ENCODE data around the gene PAWR. TPM values are rescaled to one million over a fixed set of nuclear protein-coding genes. Genes with fewer than 3 reads are reported as not detected.

The PAWR gene, protein sequence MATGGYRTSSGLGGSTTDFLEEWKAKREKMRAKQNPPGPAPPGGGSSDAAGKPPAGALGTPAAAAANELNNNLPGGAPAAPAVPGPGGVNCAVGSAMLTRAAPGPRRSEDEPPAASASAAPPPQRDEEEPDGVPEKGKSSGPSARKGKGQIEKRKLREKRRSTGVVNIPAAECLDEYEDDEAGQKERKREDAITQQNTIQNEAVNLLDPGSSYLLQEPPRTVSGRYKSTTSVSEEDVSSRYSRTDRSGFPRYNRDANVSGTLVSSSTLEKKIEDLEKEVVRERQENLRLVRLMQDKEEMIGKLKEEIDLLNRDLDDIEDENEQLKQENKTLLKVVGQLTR
- total RNA-seq (2014; rRNA removed; shearing (Covaris generic)) = 20.7 and 46.3 TPM in 2 replicates

DNA sequence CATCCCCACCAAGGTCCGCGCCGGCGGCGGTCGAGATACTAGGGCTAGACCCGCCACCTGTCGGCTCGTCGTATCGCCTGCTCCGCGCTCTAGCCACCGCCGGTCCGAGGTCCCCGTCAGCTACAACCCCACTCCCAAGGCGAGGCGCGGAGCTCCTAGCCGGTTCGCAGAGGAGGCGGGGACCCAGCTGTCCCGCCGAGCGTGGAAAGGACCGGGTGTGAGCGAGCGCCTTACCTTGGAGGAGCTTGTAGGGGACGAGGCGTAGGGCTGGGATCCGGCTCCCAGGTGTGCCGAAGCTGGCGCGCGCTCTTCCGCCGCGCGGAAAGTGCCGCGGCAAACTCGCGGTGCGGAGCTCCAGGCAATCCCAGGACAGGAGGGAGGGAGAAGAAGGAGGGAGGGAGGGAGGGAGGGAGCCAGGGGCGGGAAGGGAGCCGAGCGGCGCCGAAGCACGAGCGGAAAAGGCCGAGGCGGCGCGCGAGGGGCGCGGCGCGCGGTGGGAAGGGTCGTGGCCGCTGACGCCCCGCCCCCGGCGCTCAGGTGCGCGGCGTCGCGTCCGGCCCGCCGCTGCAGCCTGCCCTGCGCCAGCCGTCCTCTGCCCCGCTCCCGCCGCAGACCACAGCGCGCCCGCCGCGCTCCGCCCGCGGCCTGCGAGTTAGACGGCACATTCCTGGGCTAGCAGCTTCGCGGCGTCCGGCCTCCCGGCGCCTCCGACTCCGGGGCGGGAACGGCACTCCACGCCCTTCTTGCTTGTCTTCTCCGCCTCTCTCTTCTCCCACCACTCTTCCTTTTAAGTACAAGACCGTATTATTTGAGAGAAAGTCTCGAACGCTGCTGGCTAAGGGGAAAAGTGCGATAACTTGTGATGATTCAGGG is at the start of gene PAWR:
TSS of gene PAWR (minus strand) at position 327 of the 873 bp plus-strand sequence. CDS start 720 bp downstream, outside the sequence.
- DNase-seq (ENCODE audit: low read depth) = peak; percentile 93

DNA sequence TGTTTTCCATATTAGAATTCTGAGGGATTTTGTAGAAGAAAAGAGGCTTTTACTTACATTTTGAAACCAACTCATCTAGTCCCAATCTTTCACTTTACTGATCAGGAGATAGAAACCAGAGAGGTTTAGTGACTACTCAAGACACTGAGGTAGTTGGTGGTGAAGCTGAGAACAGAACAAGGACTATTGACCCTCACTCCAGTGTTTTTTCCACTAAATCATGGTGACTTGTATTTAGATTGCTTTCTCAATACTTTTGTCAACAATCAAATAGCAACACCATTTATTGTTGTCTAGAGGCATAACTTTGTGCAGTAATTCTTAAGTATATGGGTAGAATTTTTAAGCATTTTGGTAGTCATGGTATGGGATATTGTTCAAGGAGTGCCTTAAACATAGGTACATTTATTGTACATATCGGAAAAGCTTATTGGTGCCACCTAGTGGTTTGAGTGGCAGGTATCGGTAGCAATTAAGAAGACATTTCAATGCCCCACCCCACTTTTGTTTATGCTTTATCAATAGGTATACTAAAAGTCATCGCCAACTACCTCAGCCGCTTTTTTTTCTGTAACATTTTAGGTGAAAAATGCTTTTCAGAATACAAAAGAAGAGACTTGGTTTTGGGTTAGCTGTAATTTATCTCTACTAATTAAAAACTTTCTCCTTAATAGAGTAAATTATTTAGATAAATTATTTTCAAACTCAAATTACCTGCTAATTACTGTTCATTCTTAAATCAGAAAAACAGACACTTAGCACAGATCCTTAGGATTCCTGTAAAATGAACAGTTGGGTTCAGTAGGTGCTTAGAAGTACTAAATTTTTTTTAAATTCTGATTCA is 47.3 kb upstream of the PAWR start:
- peak; percentile 65 for DNase-seq (ENCODE audit: low read depth)

DNA sequence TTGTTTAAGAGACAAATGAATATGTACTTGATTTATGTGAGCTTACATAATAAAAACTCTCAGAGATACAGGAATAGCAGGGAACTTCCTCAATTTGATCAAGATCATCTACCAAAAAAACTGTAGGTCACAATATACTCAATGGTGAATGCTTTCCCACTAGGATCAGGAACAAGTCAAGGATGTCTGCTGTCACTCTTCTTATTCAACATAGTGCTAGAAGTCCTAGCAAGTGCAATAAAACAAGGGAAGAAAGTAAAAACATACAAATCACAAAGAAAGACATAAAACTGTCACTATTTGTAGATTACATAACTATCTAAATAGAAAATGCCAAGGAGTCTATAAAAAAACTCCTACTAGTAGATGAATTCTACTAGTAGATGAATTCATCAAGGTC is 41.9 kb upstream of the PAWR start:
- no peak for DNase-seq (ENCODE audit: low read depth)

DNA sequence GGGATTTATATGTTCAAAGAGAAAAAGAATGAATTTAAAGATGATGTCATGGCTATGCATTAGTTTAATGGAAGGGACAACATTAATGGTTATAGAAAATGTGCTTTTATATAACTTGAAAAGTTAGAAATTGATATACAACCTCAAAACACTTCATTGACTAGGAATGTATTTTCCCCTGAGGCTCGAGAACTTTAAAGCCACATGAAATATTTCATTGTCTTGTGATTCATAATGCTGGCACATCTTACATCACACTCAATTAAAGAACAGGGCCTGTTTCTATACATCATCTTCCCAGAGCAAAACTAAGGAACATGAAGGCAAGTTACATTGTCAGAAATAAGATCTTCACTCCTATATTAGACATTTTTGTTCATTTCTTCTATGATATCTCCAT is 35.2 kb upstream of the PAWR start:
- DNase-seq (ENCODE audit: low read depth) = peak; percentile 83

DNA sequence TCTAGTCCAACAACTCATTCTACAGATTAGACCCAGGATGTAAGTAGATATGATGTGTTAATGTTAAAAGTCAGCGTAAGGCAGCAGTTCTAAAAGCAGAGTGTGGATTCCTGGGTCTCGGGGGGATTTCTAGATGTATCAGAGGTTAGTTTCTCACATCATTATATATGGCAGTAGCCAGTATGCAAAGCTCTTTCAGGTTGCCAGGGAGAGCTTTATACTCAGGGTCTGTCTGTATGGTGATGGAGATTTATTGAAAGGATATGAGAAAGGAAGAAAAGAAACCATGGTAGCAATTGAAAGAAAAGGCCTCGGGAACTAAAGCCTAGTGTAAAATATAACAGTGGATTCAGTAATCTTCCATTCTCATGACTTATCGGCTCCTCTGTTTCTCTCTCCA is 26.2 kb upstream of the PAWR start:
- DNase-seq (ENCODE audit: low read depth) = no peak

DNA sequence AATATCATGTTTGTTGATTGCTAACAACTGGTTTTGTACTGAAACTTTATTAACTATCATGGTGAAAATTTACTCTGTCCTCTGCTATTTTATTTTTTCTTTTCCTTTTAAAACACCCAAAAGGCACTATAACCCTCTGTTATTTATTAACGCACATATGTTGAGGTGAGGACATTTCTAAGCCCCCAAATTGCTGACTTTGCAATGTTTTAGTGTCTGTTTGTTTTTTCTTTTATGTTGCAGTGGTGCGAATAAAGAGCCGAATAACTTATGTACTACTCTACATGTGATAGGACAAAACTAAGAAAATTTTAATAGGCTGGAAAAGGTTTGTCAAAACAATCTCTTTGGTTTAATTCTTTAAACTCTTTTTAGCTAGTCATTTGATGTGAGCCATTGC is 24.5 kb upstream of the PAWR start:
- no peak for DNase-seq (ENCODE audit: low read depth)

DNA sequence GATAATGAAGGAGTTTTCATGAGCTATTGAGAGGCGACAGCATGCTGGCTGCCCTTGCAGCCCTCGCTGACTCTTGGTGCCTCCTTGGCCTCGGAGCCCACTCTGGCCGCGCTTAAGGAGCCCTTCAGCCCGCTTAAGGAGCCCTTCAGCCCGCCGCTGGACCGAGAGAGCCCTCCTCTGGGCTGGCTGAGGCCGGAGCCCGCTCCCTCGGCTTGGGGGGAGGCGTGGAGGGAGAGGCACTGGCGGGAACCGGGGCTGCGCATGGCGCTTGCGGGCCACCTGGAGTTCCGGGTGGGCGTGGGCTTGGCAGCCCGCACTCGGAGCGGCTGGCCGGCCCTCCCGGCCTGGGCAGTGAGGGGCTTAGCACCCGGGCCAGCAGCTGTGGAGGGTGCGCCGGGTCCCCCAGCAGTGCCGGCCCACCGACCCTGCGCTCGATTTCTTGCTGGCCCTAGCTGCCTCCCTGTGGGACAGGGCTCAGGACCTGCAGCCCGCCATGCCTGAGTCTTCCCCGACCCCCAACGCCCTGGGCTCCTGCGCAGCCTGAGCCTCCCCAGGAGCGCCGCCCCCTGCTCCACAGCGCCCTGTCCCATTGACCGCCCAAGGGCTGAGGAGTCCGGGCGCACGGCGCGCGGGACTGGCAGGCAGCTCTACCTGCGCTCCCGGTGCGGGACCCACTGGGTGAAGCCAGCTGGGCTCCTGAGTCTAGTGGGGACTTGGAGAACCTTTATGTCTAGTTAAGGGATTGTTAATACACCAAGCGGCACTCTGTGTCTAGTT is 20.1 kb upstream of the PAWR start:
- no peak for DNase-seq (ENCODE audit: low read depth)

DNA sequence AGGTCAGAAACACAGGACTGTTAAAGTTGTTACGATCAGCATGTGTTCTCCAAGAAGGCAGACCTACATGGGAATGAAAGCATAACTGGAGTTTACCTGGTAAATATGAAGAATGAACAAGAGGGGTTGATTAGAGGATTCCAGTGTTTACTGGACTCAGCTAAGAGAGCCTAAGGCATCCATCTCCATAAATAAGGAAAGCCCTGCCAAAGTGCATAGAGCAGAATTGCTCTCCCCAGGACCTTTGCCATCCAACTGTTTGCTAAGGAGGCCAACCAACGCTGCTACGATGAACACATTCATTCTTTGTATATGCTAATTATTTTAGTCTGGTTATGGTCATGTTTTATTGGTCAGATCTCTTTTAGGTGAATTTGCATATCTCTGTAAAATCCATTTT is 17.1 kb upstream of the PAWR start:
- no peak for DNase-seq (ENCODE audit: low read depth)

DNA sequence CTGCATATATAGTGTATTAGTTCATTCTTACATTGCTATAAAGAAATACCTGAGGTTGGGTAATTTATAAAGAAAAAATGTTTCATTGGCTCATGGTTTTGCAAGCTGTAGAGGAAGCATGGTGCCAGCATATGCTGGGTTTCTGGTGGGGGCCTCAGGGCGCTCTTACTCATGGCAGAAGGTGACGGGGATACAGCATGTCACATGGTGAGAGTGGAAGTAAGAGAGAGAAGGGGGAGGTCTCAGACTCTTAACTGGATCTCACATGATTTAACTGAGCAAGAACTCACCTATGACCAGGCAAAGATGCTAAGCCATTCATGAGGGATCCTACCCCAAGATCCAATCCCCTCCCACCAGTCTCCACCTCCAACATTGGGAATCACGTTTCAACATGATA is 15.9 kb upstream of the PAWR start:
- DNase-seq (ENCODE audit: low read depth) = peak; percentile 31

DNA sequence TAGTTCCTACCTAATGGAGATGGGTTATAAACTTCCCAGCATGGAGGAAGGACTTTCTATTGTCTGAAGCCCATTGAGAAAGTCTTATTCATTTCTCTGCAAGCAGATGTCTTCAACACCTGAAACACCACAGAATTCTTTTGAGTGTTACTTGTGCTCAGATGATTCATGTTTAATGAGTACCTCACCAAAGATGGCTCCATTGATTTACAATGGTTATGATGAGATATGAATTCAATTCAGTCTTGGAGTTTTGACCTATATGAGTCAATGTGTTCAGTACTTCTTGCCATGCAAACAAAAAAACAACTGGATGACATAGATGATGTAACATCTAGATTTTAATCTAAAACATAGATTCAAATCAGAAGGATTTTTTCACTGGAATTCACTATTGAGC is 15.4 kb upstream of the PAWR start:
- DNase-seq (ENCODE audit: low read depth) = peak; percentile 33

DNA sequence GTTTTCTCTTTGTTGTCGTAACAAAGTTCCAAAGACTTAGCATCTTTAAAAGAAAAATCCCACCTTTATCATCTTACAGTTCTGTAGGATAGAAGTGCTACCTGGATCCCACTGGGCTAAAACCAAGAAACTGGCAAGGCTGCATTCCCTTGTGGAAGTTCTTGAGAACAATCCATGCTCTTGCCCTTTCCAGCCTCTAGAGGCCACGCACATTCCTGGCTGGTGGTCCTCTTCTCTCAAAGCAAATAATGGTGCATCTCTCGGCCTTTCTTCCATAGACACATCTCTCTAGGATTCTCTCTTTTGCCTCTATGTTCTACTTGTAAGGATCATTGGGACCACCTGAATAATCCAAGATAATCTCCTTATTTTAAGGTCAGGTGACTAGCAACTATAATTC is 8.2 kb upstream of the PAWR start:
- DNase-seq (ENCODE audit: low read depth) = no peak

DNA sequence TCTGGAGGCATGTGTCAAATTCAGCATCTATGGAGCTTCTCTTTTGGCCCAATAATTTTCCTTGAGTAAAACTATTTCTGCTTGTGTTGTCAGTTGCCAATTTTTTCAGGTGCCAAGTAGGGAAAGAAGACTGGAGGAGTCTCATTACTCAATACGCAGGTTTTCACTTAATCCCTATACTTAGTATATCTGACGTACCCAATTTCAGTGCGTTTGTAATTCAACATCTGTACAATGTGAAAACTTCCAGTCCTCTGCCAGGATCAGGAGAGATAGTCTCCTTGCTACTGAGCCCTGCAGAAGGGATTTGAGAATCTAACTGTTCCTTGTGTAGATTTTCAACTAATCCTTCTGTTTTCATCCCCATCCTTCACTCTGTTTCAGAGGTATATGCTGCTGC is 5.7 kb upstream of the PAWR start:
- no peak for DNase-seq (ENCODE audit: low read depth)

DNA sequence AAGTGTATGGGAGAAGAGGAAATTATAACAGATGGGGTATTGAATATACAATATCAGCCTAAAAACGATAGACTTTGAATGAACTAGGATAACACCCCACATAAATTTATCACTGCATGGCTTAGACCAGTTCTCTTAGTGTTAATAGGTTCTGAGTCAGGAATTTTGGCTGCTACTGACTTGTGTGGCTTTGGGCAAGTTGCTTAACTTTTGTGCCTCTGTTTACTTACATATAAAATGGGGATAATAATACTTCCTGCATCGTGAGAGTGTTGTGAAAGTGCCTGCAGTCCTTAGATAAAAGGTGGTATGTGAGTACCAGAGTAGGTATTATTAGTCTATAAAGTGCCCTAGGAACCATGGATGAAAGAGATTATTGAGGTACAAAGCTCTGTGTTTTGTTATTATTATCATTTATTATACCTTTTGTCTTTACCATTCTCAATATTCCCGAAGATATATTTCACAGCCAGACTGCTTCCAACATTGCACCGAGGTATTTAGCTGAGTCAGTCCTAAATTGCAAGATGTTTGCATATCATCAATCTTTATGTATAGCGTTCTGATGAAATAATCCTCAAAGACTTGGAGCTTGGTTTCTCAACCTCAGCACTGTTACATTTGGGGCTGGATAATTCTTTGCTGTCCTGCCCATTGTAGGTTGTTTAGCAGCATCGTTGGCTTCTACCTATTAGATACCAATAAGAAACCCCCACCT is 2.3 kb upstream of the PAWR start:
- DNase-seq (ENCODE audit: low read depth) = peak; percentile 32

DNA sequence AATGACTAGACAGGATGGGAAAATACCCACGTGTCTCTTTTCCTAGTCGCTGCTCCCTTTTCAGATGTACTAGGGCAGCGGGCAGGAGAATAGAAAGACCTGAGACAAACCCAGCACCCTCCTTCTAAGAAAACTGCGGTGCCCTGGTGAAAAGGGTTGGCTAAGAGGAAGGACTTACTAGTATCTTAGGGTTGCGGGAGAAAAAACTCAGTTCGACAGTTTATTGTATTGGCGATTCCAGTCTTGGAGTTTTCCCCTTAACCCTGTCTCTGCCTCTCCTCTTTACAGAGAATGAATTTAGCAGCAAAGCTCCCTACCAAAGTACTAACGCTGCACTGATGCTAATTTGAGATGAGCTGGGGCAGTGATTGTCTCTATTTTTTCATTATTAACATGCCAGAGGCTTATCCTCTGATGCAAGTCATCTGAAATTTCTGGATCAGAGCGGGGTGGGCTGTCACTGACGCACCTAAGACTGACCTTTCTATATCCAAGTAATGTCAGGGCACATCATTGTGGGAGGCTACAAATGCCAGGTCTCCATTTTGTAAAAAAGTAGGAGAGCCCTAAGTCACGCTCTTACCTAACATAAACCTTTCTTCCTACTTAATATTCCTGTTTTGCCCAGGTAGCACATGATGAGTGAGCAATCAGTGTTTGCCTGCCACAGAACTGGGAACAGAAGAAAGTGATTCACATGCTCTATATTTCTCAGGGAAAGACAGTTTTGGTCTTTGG is 916 bp upstream of the PAWR start:
- peak; percentile 57 for DNase-seq (ENCODE audit: low read depth)

DNA sequence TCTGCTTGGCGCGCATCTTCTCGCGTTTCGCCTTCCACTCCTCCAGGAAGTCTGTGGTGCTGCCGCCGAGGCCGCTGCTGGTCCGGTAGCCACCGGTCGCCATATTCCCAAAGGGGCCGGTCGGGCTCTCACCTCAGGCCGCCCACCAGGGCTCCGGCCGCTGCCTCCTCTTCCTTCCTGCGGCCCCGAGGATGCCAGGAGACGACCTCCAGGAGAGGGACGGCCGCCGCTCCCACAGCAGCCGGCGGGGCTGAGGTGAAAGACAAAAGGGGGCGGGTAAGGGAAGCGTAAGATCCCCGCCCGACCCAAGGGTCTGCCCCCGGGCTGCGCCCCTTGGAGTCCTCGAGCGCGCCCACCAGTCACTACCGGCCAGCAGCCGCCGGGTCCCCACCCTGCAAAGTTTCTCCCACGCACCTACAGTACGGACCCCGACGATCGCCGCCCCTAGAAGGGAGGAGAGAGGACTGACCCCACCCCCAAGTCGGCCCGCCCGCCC is 574 bp downstream of the PAWR start:
- DNase-seq (ENCODE audit: low read depth) = peak; percentile 52

DNA sequence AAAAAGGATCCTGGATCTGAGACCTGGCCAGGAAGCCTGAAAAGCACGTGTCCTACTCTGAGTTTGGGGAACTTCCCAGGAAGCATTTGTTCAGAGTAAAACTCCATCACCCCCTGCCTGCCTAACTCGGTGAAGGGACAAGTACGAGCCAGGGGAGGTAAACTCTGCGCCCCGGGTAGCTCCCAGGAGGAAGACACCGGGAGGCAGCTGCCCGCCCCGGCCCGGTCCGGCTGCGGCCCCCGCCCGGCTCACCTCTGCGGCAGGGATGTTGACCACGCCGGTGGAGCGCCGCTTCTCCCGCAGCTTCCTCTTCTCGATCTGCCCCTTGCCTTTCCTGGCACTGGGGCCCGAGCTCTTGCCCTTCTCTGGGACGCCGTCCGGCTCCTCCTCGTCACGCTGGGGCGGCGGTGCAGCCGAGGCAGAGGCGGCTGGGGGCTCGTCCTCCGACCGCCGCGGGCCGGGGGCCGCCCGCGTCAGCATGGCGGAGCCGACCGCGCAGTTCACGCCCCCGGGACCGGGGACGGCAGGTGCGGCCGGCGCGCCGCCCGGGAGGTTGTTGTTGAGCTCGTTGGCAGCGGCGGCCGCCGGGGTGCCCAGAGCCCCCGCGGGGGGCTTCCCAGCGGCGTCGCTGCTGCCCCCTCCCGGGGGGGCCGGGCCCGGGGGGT is 1.2 kb downstream of the PAWR start:
- peak; percentile 79 for DNase-seq (ENCODE audit: low read depth)

DNA sequence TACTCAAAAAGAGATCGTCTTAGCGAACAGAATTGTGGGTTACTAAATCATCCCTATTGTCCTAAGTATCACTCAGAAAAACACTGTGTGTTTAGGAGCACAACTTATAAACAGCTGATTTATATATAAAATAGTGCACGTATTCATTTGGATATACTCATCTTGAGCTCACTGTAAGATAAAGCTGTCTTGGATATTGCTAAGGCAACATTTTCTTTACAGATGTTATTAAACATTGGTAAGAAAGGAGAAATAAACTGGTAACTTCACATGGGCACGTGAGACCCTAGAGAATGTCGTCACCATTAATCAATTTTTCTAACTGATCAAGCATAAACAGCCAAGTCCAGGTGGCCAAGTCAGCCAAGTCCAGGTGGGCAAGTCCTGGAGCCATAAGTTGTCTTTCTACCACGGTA is 1.7 kb downstream of the PAWR start:
- DNase-seq (ENCODE audit: low read depth) = no peak

DNA sequence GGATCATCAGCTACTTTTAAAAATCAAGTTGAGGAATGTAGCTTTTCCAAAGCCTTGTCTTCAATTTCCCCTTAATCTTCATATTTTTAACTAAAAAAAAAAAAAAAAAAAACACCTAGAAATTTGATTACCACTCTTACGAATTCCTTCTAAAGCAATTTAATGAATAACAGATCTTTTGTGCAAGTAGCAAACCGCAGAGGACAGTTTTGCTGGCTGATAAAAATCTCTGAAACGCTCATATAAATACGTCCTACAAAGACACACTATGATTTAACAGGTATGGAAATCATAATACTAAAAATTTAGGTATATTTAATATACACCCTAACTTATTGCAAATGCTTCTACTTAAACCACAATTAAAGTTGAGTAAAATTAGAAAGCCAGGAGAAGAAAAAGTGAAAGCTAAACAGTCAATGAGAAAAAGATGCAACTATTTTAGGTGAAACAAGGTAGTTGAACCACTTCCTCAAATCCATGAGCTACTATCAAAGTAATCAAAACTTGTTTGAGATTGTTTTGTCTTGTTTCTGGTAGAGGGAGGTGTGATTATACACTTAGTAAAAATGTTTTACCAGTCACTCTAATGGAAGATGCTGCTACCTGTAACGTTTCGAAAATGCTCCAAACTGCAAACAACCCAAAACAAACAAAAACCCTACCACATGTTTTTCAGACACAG is 2.2 kb downstream of the PAWR start:
- peak; percentile 49 for DNase-seq (ENCODE audit: low read depth)

All from M059J (cell line).